HG02970 (cell line): ENCODE measurements around the gene OPTN.
"Not testable (repeated sequence)": the region's sequence is repeated elsewhere in the genome, so short reads cannot be mapped to it uniquely, and the experiment has no call there.

Source experiments
- ATAC-seq: cut with Tn5 transposase; IDR thresholded peaks from one replicate; pipeline ENCODE4 v1.9.1; 2021; ENCODE audit warnings: mild to moderate bottlenecking, moderate library complexity, moderate number of reproducible peaks; ENCODE audit not compliant: unreplicated experiment, low FRiP score

OPTN gene

DNA sequence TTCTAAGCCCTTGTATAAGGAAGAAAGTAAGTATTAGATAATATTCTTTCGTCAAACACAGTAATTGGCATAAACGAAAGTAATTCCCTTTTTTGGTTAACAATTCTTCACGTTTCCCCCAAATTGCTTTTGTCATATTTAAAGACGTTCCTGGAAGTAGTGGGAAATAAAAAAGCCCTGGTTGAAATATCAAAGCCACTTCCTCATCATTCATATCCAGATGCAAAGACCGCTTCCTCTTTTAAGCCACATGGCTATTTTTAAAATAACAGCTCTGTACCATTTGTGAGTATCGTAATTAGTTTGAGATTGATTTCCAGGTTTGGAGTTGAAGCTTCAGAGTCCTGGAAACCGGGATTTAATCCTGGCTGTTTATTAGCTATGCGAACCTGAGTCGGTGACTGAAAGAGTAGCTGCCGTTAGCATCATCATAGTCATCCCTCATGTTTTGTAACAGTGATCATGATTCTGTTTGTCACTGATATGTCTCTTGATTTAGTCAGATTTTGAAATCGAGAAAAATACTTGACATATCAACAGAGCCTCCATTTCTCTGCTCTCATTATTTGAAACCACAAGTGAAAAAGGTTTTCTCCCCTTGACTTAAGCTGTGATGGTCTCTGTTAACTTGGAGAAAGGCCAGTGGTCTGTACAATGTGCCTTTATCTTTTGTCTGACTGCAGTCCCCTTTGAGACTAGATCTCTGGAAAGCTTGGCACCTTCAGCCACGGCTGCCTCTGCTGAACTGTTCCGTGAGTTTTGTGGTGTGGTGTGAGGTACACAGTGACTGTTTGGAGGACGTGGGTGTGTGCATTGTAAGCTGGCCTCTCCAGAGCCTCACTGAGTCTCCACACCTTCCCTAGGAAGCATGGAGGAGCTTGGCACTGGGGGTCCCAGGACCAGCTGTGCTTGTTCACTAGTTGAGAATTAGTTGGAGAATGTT is 18.1 kb downstream of the OPTN start:
- ATAC-seq: no peak

DNA sequence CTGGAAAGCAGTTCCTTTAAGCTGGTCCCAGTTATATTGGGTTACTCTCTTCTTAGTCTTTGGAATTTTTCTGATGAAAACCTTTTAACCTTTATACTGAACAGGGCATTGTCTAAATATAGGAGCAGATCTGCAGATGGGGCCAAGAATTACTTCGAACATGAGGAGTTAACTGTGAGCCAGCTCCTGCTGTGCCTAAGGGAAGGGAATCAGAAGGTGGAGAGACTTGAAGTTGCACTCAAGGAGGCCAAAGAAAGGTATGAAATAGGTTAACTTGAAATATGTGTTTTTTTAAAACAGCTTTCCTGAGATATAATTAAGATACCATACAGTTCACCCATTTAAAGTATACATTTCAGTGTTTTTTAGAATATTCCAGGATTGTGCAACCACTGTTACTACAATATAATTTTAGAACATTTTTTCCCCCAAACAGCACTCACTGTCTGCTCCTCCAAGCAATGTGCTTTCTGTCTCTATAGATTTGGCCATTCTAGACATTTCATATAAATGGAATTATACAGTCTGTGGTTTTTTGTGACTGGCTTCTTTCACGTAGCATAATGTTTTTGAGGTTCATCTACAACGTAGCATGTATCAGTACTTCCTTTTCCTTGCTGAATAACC is 18.9 kb downstream of the OPTN start:
- no peak for ATAC-seq

DNA sequence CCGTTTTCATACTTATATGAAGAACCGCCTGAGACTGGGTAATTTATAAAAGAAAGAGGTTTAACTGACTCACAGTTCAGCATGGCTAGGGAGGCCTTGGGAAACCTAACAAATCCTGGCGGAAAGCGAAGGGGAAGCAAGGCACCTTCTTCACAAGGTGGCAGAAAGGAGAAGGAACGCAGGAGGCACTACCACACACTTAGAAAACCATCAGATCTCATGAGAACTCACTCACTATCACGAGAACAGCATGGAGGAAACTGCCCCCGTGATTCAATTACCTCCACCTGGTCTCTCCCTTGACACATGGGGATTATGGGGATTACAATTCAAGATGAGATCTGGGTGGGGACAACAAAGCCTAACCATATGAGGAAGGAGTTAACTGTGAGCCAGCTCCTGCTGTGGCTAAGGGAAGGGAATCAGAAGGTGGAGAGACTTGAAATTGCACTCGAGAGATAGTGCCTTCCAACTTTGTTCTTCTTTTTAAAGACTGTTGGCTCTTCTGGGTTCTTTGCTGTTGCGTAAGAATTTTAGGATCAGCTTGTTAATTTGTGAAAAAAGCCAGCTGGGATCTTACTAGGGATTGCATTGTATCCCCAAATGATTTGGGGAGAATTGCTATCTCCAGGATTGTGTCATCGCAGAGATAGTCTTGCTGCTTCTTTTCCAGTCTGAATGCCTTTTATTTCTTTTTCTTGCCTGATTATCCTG is 21.0 kb downstream of the OPTN start:
- ATAC-seq: no peak

GRCh38 chr10:13121500-13121854 is 21.5 kb downstream of the OPTN start:
- ATAC-seq: no peak

DNA sequence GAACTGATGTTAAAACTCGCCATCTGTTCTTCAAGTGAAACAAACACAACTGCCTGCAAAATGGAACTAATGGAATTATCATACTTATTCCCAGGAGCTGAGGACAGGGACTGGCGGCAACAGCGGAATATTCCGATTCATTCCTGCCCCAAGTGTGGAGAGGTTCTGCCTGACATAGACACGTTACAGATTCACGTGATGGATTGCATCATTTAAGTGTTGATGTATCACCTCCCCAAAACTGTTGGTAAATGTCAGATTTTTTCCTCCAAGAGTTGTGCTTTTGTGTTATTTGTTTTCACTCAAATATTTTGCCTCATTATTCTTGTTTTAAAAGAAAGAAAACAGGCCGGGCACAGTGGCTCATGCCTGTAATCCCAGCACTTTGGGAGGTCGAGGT is 36.7 kb downstream of the OPTN start:
- ATAC-seq: no peak

DNA sequence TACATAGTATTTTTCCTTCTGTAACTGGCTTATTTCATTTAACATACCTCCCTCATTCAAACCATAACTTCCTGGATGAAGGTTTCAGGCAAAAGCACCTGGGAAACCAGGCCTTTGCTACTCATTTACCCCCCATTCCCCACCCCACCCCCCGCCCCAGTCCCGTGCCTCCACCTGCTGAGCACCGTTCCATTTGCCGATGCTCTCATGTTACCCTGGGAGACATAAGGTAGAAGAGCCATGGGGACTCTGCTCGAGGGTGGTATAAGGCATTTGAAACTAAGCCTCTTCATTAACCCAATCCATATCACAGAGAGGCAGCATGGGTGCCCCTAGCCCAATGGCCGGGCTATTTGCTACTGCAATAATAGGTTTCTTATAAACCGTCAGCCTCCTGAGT is 39.2 kb downstream of the OPTN start:
- ATAC-seq: no peak

- no peak for ATAC-seq
These were observed 39.7 kb downstream of the OPTN start for GRCh38 chr10:13139676-13140075.

GRCh38 chr10:13140627-13141190 is 40.7 kb downstream of the OPTN start:
- no peak for ATAC-seq

- no peak for ATAC-seq
These were observed 43.8 kb downstream of the OPTN start for GRCh38 chr10:13143766-13144165.

GRCh38 chr10:13144814-13145213 is 44.9 kb downstream of the OPTN start:
- no peak for ATAC-seq

DNA sequence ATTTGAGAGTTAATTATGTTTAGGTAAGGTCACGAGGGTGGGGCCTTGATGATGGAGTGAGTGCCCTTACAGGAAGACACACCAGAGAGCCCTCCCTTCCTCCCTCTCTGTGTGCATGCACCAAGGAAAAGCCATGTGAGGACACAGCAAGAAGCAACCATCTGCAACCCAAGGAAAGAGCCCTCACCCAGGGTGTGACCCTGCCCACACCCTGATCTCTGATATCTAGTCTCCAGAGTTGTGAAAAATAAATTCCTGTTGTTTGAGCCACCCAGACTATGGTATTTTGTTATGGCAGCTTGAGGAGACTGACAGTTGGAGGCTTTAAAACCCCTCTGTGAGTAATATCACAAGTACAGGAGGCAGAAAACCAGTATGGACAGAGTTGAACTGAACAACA is 46.4 kb downstream of the OPTN start:
- no peak for ATAC-seq

- no peak for ATAC-seq
These were observed 47.2 kb downstream of the OPTN start for GRCh38 chr10:13147161-13147560.

- no peak for ATAC-seq
These were observed 52.3 kb downstream of the OPTN start for GRCh38 chr10:13152296-13152695.

GRCh38 chr10:13155860-13156259 is 55.9 kb downstream of the OPTN start:
- not testable (repeated sequence) for ATAC-seq

GRCh38 chr10:13158401-13158800 is 58.4 kb downstream of the OPTN start:
- ATAC-seq: no peak

- peak; percentile 100 for ATAC-seq
These were observed 61.2 kb downstream of the OPTN start, which contains the start of gene MCM10 for GRCh38 chr10:13160934-13161856. TSS of gene MCM10 (plus strand) at chr10:13161558. CDS start at chr10:13164203, 2,645 bp downstream.

- ATAC-seq: no peak
These were observed 61.9 kb downstream of the OPTN start for GRCh38 chr10:13161857-13162271.

GRCh38 chr10:13163859-13164258 is 63.9 kb downstream of the OPTN start:
- no peak for ATAC-seq

DNA sequence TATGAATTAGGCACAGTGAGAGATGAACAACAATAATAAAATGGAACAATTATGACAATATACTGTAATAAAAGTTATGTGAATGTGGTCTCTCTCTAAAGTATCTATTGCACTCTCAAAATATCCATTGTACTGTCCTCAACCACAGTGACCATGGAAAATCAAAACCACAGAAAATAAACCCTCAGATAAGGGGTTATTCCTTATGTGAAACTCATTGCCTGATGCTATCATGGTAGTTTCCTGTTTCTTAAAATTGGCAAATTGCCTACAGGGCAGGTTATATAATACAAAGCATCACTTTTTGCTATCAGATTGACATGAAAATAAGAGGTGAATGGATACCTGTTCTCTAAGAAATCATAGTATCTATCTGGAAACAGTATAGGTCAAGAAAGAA is 65.2 kb downstream of the OPTN start:
- no peak for ATAC-seq

GRCh38 chr10:13167568-13167967 is 67.6 kb downstream of the OPTN start:
- ATAC-seq: no peak
